ENCODE measurements around the gene OSCP1.

DNA sequence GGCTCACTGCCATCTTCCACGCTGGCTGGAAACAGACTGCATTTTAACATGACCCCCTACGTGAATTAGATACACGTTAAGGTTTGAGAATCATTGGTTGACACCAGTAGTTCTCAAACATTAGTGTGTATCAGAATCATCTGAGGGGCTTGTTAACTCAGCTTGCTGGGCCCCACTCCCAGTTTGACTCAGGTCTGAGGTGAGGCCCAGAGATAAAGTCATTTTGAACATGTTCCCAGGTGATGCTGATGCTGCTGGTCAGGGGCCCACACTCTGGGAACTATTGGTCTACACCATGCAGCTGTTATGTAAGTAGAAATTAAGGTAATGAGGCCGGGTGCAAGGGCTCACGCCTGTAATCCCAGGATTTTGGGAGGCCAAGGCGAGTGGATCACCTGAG is 53.9 kb downstream of the OSCP1 start:
- no peak for TF ChIP-seq POLR2A (IDR thresholded peaks at IDR 0.05)
- TF ChIP-seq, protein P1, sequence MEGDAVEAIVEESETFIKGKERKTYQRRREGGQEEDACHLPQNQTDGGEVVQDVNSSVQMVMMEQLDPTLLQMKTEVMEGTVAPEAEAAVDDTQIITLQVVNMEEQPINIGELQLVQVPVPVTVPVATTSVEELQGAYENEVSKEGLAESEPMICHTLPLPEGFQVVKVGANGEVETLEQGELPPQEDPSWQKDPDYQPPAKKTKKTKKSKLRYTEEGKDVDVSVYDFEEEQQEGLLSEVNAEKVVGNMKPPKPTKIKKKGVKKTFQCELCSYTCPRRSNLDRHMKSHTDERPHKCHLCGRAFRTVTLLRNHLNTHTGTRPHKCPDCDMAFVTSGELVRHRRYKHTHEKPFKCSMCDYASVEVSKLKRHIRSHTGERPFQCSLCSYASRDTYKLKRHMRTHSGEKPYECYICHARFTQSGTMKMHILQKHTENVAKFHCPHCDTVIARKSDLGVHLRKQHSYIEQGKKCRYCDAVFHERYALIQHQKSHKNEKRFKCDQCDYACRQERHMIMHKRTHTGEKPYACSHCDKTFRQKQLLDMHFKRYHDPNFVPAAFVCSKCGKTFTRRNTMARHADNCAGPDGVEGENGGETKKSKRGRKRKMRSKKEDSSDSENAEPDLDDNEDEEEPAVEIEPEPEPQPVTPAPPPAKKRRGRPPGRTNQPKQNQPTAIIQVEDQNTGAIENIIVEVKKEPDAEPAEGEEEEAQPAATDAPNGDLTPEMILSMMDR (IDR thresholded peaks at IDR 0.05): no peak
- TF ChIP-seq EP300 (IDR thresholded peaks at IDR 0.05): no peak
